NCI-H1694 treated with DMSO at 0.1 percent for 48 hours (cell line): ENCODE results near the gene PELI2.

Source experiments
- DNase-seq: peaks from one replicate; lab custom pipeline; 2025; lab: John Stamatoyannopoulos, UW

The PELI2 gene

DNA sequence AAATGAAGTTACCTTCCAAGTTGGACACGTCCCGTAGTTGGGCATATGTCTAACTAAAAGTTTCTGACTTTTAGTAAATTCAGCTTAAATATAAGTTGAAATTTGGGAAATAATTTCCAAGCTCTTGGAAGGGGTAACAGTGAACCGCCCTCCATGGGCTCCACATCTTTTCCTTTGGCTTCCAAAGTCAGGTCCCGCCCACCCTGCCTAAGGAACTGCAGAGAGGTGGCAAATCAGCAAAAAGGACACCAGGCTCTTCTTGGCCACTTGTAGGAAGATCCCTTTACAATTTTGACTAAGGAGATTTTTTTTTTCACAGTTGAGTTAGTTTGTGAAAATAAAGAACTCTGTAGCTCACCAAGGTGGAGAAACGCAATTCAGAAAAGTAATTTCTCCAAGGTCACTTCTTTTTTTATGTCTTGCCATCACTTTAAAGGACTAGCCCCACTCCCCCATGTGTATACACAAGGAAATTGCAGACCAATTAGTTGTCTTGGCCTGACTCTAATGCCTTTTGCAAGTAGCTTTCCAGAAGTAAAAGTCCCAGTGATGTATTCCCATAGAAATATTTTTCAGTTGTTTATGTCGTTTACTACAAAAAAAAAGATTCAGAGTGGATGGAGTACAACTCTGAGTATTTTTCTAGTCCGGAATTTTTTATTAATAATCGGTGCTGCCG lies 181.2 kb downstream of the PELI2 start:
- no peak for DNase-seq

DNA sequence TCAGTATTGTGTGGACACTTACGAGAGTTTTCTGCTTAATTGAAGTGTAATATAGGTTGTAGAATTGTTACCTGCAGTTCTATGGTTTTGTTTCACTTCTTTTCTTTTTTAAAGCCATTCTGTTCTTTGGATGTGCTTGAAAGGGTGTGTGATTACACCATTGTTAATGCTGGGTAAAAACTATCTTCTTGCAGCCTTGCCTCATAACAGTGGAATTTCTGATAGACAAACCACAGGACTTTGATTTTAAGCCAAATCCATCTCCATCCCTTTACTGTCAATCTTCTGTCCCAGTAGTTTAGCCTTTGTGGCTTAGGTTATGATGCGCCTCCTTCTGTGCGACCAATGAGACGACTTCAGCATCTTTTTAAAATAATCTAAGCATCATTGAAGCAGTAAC lies 182.3 kb downstream of the PELI2 start:
- no peak for DNase-seq

- no peak for DNase-seq
These were observed 186.2 kb downstream of the PELI2 start for GRCh38 chr14:56304456-56304855.

DNA sequence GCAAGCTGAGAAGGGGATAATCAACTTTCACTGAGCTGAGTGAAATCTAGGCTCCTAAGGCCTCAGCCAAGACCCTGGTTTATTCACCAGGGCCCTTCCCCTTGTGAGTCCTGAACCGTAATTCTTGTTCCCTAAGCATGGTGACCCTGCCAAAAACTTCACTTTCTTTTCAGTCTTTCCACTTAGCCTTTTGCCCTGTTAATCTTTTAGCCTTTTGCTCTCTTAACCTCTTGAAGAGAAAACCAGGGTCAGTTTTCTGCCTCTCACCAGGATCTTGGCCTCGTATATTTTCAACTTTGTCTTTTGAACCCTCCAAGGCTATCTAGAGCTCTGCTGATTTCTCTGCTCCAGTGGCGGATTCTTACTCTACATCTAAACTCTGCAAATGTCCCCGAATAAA lies 191.0 kb downstream of the PELI2 start:
- DNase-seq, result no peak

- no peak for DNase-seq
These were observed 192.4 kb downstream of the PELI2 start for GRCh38 chr14:56310643-56311042.

GRCh38 chr14:56313789-56314188 lies 195.6 kb downstream of the PELI2 start:
- DNase-seq, result no peak

GRCh38 chr14:56318393-56319115 lies 200.3 kb downstream of the PELI2 start:
- DNase-seq, result no peak

- no peak for DNase-seq
These were observed 203.7 kb downstream of the PELI2 start for GRCh38 chr14:56321861-56322260.

GRCh38 chr14:56322531-56322930 lies 204.3 kb downstream of the PELI2 start:
- no peak for DNase-seq

DNA sequence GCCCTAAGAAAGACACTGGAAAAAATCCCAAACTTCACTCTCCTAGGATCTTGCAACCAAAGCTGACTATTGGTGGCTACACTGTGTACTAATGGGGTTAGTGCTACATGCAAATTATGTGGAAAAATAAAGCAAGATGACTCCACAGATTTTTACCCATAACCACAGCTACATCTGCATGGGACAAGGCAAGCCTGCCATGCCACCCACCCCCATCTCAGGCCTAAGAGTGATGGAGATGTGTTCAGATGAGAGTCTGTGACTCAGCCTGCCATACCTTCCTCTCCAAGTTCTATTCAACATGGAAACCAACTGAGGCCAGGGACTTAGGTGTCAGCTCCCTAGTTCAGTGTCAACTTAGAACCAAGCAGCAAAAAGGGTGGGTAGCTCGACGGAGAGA lies 206.2 kb downstream of the PELI2 start:
- no peak for DNase-seq

DNA sequence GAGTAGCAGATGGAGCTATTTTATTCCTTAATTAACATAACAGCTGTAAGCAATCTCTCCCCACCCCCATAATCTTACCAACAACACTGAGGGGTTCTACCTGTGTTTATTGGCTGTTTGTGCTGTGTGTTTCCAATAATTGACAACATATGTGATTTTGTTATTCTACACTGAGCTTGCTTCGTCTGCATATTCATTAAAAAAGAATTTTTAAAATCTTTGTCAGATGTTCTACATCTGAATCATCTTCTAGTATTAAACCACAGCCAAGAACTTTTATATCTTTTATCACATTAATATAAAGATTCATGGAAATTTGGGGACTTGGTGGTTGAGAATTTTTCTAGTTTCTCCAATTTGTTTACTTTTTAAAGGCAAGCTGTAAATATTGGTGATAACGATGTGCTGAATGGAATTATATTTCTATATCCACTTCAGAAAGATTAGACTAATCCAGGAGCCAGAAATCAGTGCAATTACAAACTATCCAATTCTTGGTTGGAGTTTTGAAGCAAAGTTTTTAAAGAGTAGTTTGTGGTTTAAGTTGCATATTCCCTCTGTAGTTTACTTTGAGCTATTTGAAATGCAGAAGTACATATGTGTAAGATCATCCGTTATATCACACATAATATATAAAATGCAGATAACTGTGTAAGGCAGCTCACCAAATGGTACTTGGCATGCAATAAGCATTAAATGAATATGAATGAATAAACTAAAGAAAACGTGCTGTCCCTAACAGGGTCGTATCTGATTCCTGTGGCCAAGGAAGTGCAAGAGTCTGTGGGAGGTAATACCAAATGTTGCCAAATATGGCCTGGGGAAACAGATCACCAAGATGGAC lies 206.9 kb downstream of the PELI2 start:
- DNase-seq, result no peak

GRCh38 chr14:56328021-56328420 lies 209.8 kb downstream of the PELI2 start:
- no peak for DNase-seq

DNA sequence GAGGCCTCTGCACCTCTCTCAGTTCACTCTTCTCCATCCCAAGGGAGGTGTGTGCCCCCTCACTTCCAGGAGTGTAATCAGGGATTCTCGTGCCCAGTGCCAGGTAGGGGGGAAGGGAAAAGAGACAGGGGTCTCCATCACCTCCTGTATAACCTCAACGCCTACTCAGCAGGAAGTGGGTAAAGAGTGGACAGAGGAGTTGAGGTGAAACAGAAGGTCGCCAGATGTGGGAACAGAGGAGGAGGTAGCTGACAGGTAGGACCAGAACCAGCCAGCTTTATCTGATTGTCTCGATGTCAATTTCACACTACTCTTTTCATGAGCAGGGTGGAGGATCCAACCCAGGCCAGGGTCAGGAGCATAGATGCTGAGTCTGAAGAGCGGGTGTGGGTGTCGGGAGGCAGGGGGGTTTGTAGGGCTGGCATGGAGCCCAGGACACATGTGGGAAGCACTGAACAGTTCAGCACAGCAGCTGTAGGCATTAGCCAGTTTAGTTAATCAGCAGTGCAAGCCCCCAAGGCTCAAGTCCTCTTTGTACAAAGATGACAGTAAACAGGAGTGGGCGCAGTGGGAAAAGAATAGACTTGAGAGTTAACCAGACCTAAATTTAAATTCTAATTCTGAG lies 213.5 kb downstream of the PELI2 start:
- peak; percentile 21 for DNase-seq

DNA sequence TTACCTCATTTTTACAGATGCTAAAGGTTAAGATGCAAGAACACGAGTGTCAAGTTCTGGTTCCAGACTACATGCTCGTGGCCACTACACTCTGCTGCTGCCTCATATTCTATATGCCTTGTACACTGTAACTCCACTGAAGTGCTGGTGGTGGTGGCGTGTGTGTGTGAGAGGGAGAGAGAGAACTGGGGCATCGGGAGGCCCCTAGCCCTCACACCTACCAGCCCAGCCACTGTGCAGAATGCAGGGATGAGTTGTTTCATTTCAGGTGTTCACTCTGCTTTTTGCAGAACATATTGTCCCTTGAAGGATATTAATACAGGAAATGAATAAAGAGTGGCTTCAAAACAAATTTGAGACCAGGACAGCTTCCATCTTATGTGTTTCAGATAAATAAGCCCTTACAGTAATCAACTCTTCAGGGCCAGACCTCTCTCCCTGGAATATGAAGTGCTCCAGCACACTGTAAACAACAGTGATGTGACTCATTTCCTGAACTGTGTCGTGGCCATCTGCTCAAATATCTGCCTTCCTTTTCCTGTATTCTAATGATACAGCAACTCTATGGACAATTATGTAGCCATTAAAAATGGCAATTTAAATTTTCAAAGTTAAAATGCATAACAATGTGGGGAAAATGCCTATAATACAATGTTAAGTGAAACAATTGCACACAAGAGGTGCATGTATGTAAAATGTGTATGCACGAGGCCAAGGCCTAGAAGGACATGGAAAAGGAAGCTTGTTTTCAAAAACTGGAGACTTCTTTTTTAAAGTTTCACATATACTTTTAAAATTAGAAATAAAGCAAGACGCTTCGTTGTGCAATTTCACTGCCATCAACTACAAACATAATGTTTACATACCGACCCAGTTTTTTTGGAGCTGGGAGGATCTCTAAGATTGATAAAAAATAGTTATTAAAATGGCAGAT lies 215.4 kb downstream of the PELI2 start:
- peak; percentile 46 for DNase-seq

- no peak for DNase-seq
These were observed 216.2 kb downstream of the PELI2 start for GRCh38 chr14:56334458-56334857.

- no peak for DNase-seq
These were observed 220.5 kb downstream of the PELI2 start for GRCh38 chr14:56338674-56339073.

GRCh38 chr14:56339855-56340701 lies 221.9 kb downstream of the PELI2 start:
- peak; percentile 88 for DNase-seq

GRCh38 chr14:56340932-56341331 lies 222.7 kb downstream of the PELI2 start:
- DNase-seq, result no peak

- no peak for DNase-seq
These were observed 223.7 kb downstream of the PELI2 start for GRCh38 chr14:56341766-56342493.

DNA sequence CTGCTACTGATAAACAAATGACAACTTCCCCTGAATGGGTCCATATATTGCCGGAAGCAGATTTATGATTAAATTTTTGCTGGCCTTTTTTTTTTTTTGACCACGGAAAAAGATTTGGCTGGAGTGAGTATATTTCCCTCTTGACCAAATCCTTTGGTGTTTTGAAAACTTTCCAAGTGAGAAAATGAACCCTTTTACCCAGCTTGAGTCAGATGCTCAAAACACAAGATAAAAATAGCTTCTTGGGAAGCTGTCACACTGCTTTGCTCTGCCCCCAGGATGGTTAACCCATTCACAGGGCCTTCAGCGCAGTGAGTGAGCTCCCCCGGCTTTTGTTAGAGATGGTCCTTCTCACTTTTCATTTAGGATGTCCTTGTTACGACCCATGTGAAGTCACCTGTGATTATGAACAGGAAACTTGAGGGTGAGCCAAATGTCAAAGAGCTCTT lies 224.3 kb downstream of the PELI2 start:
- DNase-seq, result peak; percentile 53
